ENCODE data around the gene LRRC7. TPM values are rescaled to one million over a fixed set of nuclear protein-coding genes. Genes with fewer than 3 reads are reported as not detected.

The LRRC7 gene
- total and polyA plus RNA-seq, 8 donors = 0.12 to 2.2 (median 0.90) TPM

DNA sequence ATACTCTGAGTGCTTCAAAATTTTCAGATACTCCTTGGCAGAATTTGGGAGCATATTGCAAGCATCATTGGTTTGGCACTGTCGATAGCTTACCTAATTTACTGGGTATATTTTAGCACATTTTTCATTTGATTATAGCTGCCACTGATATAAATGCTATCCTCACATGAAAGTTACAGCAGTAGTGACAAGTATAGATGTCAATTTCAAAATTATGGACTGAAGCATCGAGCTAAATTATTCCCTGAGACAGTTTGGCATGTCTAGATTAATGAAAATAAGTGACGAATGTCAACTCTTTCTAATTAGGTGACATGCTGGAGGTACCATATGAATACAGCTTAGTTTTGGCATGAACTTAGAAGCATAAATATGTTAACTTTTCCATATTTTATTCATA is 83.1 kb downstream of the LRRC7 start:
- no peak for DNase-seq
- Histone ChIP-seq H3K4me3 (no peak overlapping the region), H3K27me3 (no peaks in the 10 kb centered on the region), H3K36me3 (no peaks in the 10 kb centered on the region), H3K9me3 (no peaks in the 10 kb centered on the region), H3K27ac (no peak overlapping the region), H3K4me1 (peaks cover 0 to 12% (median 6%) of the 10 kb centered on the region in 3 donors)
- no peak for FAIRE-seq
- ATAC-seq = no peak
- intact Hi-C loops (cut with DNase I) = no loop called here
- WGBS, 2 donors = 83 to 86% methylated on average over 3 of the region's 3 CpGs
- TF ChIP-seq, protein P1, sequence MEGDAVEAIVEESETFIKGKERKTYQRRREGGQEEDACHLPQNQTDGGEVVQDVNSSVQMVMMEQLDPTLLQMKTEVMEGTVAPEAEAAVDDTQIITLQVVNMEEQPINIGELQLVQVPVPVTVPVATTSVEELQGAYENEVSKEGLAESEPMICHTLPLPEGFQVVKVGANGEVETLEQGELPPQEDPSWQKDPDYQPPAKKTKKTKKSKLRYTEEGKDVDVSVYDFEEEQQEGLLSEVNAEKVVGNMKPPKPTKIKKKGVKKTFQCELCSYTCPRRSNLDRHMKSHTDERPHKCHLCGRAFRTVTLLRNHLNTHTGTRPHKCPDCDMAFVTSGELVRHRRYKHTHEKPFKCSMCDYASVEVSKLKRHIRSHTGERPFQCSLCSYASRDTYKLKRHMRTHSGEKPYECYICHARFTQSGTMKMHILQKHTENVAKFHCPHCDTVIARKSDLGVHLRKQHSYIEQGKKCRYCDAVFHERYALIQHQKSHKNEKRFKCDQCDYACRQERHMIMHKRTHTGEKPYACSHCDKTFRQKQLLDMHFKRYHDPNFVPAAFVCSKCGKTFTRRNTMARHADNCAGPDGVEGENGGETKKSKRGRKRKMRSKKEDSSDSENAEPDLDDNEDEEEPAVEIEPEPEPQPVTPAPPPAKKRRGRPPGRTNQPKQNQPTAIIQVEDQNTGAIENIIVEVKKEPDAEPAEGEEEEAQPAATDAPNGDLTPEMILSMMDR (IDR thresholded peaks at IDR 0.05) = no peak

DNA sequence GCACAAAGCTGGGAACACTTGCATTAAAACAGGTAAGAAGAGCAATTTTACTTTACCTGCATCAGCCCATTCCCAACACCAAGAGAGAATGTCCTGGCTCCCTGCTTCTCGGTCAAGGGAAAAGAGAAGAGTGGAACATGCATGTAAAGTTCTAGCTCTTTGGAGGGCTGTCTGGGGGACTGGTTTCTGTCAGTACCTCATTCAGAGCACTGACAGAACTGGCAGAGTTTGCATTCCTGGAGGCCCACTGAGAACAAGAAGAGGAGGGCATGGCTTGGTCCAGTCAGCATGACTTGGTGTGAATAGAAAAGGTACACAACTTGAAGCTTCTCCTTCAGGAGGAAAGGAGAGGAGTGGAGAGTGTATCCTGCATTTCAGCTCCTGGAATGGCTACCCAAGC is 83.9 kb downstream of the LRRC7 start:
- FAIRE-seq (no peak), DNase-seq (no peak), ATAC-seq (no peak)
- H3K4me1 ChIP-seq = peaks cover 0 to 4% (median 0%) of the 10 kb centered on the region in 3 donors
- no peaks in the 10 kb centered on the region for H3K27me3 ChIP-seq
- no peaks in the 10 kb centered on the region for H3K36me3 ChIP-seq
- H3K9me3 ChIP-seq = no peaks in the 10 kb centered on the region
- H3K27ac ChIP-seq = no peak overlapping the region
- intact Hi-C loops (cut with DNase I) = no loop called here
- TF ChIP-seq, protein P1 (IDR thresholded peaks at IDR 0.05) = no peak
- H3K4me3 ChIP-seq = no peak overlapping the region
- 0 to 93% methylated on average over 1 of the region's 1 CpG for WGBS, 2 donors

DNA sequence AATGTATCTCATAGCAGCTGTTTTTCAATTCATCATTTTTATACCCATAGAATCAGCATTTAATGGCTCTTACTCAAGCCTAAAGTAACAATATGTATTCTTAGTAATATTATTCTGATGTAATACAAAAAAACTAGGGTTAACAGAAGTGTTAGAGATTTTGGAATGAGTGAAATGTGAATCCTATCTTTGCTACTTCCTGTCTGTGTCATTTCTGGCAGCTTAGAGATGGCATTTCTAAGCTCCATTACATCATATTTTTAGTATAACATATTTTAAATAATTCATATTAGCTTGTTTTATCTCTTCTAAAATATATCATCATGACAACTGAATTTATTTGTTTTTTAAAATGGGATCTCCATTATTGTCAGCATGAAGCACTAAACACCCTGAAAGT is 90.2 kb downstream of the LRRC7 start:
- no peaks in the 10 kb centered on the region for H3K9me3 ChIP-seq

DNA sequence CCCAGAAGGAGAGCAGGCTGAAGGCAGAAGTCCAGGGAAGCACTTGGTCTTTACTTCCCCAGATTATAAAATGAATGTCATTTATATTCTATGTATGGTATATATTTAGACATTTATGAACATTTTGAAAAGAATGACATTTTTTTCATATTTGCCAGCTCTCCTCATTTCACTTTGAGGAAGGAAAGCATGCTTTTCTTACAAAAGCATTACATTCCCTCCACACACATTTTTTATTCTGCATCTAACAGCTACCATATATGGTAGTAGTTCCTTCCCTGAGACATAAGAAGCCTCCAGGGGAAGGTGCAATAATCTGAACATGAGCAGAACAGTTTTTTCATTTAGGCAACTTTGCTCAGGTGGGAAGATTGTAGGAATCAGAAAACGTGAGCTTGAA is 94.0 kb downstream of the LRRC7 start:
- H3K27me3 ChIP-seq = no peaks in the 10 kb centered on the region
- FAIRE-seq = no peak
- no peaks in the 10 kb centered on the region for H3K36me3 ChIP-seq
- TF ChIP-seq, protein P1 (IDR thresholded peaks at IDR 0.05) = no peak
- WGBS, 2 donors = 22 to 47% methylated on average over 1 of the region's 1 CpG
- DNase-seq = no peak
- no peak for ATAC-seq
- intact Hi-C loops (cut with DNase I) = no loop called here
- H3K9me3 ChIP-seq = peaks cover 0 to 4% (median 0%) of the 10 kb centered on the region in 4 donors
- no peaks in the 10 kb centered on the region for H3K4me1 ChIP-seq
- H3K27ac ChIP-seq = no peak overlapping the region
- H3K4me3 ChIP-seq = no peak overlapping the region

More for the DNA sequence above, 90.2 kb downstream of the LRRC7 start:
- Histone ChIP-seq H3K36me3 (no peaks in the 10 kb centered on the region), H3K27ac (no peak overlapping the region), H3K4me3 (no peak overlapping the region), H3K27me3 (no peaks in the 10 kb centered on the region), H3K4me1 (no peaks in the 10 kb centered on the region)
- DNase-seq (no peak), FAIRE-seq (no peak), ATAC-seq (no peak)
- intact Hi-C loops (cut with DNase I) = no loop called here
- TF ChIP-seq, protein P1 (IDR thresholded peaks at IDR 0.05) = no peak

DNA sequence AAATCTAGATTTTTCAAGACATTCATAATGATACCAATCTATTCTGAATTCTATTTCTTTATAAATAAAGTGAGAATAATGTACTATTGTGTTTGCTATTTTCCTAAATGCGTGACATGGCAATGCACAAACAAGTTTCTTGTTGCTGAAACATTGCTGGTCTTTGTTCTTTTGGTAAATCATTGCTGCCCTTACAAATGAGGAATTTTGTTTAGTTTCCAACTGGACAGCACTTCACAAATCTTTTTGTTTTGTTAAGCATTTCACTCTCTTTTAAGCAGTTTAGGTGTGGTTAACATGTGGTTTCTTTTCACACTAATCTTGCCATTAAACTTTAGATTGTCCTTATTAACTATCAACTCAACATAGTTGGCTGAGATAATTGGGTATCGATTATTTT is 94.6 kb downstream of the LRRC7 start:
- WGBS, 2 donors = 58 to 60% methylated on average over 2 of the region's 2 CpGs
- Histone ChIP-seq H3K27me3 (no peaks in the 10 kb centered on the region), H3K9me3 (peaks cover 0 to 5% (median 0%) of the 10 kb centered on the region in 4 donors), H3K27ac (no peak overlapping the region), H3K4me3 (no peak overlapping the region), H3K36me3 (no peaks in the 10 kb centered on the region), H3K4me1 (no peaks in the 10 kb centered on the region)
- TF ChIP-seq, protein P1 (IDR thresholded peaks at IDR 0.05) = no peak
- intact Hi-C loops (cut with DNase I) = no loop called here
- no peak for ATAC-seq
- FAIRE-seq = no peak
- DNase-seq = no peak

All from pancreas (tissue), 10 donors.